GM11168 (cell line): Measurements from ENCODE around the gene COPZ1.
"Not testable (repeated sequence)": the region's sequence is repeated elsewhere in the genome, so short reads cannot be mapped to it uniquely, and the experiment has no call there.

Experiments used
- in situ Hi-C: fragments of 300-500 bp; cut with MboI; formaldehyde crosslinking; loops from one replicate; pipeline ENCODE4 v1.12.0; 2022; ENCODE audit warnings: low sequenced_read_pairs; ENCODE audit not compliant: unreplicated experiment

Gene COPZ1

DNA sequence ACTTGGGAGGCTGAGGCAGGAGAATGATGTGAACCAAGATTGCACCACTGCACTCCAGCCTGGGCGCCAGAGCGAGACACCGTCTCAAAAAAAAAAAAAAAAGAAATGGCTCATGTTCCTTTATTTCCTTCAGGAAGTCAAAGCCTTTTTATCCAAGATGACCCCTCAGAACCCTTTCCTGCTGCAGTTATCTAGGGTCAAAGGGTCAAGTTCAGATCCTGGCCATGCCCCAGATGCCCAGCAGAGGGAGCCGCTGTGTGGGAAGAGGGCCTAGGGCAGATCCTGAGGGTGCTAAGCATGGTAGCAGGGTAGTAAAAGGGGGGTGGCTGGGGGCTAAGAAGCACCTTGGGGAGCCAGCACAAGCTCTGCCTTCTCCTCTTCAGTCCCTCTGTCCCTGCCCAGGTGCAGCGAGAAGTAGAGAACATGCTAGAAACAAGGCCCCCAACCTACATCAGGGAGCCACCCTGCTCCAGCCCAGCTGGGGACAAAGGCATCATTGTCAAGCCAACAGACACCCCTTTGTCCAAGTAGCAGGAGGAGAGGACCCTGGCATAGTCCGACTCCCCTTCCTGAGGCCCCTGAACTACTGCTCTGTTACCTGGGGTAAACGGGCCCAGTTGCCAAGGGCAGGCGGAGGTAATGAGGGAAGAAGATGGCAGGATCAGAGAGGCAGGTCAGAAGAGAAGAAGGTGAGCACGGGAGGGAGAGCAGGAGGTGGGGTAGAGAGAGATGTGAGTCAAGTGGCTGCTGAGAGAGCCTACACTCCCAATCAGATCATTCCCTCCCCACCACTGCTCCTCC is 30.6 kb upstream of the COPZ1 start:
- in situ Hi-C loops: loop anchor here (5.0 kb wide), 1 partner anchor 68 kb away; the partner anchor contains the start of gene GPR84

DNA sequence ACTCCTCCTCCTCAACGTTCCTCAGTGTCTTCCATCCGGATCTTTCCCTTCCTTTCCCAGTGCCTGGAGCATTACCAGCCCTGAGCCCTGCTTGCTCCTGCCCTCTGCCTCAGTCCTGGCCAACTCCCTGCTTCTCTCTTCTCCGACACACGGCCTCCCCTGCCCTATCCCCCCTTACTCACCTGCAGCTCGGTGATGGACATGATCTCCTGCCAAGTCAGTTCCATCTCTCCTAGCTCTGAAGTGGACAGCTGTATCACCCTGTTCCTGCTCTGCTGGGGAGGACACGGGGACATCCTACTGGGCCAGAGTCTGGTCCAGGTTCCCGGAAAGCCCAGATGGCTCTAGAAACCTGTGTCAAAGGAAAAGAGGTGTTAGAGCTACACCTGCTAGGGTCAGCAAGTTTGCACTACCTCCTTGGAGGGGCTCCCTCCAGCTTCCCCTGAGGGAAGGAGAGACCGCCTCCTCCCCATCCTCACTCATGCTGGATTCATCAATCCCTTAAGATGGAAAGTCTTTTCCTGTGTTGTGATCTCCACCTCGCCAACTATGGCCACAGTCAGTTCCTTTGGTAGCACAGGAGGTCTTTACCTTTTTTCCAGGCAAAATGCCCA is 29.9 kb upstream of the COPZ1 start:
- in situ Hi-C loops: loop anchor here (5.0 kb wide), 1 partner anchor 67 kb away; the partner anchor contains the start of gene GPR84

DNA sequence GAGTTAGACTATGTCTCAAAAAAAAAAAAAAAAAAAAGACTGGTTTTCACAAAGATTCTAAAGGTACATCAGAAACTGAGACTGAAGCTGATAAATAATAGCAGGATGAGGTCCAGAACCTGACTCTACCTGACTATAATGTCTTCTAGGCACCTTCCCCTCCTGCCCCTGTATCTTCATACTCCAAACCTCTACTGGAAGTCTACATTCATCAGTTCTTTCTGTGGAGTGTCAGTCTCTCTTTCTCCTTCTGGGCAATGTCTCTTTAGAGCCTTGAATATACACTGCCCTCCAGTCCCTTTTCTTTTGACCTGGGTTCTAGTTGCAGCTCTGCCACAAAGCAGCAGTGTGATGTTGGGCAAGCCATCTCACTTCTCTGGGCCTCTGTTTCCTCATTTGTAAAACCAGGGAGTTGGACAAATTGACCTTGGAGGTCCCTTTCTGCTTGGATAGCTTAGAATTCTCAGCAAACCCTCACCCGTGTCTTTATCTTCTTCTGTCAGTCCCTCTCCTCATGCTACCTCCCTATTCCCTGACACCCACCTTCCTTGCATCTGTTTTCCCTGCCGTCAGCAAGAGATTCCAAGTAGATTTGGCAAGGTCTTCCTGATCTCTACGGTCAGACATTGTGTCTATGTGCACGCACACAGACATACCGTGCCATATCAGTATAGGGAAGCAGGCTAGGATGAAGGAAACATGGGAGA is 28.4 kb upstream of the COPZ1 start:
- in situ Hi-C loops: no loop called here

DNA sequence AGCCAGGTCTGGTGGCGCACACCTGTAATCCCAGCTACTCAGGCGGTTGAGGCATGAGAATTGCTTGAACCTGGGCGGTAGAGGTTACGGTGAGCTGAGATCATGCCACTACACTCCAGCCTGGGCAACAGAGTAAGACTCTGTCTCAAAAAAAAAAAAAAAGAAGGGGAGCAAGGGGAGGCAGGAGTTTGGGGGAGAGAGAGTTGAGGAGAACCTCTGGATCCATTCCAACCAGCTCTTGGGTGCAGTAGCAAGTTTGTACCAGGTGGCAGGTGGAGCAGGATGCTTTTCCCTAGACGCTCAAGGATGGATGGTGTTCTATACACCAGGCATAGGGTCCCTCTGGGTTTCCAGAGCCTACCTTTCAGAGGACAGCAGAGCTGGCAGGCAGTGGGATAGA is 26.0 kb upstream of the COPZ1 start:
- in situ Hi-C loops: no loop called here

DNA sequence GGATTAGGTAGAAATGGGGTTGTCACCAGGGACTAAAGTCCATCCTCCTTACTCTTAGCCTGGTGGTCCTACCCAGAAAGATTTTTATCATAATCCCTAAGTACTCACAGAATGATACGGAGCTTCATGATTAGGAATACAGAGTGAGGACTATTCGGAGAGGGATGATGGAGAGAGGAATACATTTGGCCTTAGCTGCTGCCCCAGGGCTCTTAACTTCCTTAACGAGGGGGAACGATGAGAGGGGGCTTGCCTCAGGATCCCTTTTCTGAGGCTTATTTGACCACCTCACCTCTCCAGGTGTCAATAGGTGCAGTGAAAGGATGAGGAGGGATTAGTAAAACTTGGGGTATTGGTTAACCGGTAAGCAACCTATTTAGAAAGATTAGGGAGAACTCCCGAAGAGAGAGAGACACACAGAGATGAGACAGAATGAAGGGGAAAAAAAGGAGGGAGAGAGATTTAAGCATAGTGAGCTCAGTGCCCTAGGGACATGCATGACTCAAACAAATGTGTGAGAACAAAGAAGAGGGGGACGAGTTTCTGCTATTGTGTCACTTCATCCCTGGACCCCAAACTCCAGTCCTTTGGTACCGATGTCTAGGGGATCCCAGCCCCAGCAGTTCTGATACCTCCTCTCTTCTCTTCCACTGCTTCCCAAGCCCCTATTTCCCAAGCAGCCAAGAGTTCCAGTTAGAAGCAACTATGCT is 25.3 kb upstream of the COPZ1 start:
- in situ Hi-C loops: no loop called here

DNA sequence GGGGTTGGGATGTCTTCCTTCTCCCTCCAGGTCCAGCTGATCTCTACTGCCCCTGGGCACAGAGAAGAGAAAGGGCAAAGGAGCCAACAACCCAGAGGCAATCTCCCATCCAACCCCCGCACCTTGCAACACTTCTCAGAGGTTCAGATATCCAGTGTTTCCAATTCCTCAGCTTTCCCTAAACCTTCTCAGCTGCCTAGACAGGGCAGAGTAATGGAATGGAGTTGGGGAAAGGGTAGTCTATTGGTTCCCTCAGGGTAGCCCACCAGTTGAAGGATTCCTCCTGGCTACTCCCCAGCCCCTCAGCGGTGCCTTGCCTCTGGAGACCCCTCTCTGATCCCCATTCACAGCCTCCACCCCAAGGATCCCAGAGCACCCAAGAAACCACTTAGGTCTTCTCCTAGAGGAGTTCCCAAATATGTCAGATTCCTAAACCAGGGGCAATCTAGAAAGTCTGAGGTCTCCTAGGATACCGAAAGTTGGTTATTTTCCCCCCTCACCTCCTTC is 24.7 kb upstream of the COPZ1 start:
- in situ Hi-C loops: no loop called here

DNA sequence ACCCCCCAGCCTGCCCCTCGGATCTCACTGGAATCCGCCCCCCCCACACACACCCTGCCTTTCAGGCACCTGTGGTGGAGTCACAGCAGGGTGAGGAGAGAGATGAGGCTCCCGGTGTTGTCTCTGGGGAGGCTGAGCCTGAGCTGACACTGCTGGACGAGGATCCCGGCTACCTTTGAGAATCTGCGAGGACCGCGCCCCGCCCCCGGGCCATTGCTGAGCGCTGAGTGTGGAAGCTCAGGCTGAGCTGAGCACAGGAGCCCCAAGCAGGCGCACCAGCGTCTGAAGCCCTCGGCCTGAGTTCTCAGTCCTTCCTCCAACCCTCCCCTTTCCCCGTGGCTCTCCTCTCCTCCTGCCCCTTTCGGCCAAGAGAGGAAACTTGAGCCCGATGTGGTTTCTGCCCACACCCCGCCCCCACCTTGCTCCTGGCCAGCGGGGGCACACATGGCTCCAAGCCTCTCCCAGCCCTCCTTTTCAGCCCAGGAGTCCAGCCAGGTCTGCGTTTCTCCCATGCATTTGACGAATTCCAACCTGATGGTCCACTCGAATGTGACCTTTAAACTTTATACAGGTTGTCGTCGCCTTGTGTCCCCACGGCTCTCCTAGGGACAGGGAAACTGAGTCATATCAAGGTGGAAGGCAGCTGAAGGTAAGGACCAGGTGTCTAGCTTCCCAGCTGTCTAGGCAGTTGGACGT is 24.1 kb upstream of the COPZ1 start, which contains the start of gene NFE2:
Gene NFE2 (minus strand): TSS at position 284 of the 696 bp plus-strand sequence. CDS start 5,767 bp downstream, outside the sequence.
- in situ Hi-C loops: no loop called here

DNA sequence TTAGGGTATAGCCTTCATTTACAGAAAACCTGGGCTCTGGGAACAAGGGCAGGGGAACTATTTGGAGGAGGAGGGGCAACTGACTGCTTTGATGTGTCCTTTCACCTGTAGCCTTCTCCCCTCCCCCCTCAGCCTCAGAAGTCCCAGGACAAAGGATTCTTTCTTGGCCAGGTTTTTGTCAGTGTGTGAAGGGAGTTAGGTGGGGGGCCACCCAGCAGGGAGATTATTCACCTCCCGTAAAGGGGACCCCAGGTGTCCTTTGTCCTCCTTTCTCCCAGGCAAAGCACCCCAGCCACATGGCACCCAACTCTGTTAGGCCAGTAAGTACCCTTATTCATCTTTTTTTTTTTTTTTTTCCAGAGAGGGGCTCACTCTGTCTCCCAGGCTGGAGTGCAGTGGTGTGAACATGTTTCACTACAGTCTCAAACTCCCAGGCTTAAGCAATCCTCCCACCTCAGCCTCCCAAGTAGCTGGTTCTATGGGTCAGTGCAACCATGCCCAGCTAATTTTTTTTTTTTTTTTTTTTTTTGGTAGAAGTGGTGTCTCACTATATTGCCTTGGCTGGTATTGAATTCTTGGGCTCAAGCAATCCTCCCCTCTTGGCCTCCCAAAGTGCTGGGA is 23.4 kb upstream of the COPZ1 start:
- in situ Hi-C loops: no loop called here

DNA sequence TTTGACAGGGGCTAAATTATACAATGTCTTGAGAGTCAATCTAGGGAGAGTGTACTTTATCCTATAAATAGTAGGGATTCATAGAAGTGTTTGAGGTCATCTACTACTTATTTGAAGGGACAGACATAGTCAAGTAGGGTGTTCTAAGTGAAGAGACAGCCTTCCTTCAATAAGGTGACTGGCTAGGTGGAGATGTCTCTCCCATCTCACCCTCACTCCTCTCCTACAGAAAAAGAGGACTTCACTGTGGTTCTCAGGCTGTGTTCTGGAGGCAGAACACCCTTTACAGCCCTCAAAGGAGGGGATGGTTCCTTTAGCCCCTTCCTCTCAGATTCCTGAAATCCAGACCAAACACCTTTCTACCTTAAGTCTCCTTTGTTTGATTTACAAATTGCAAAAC is 21.3 kb upstream of the COPZ1 start:
- in situ Hi-C loops: no loop called here

DNA sequence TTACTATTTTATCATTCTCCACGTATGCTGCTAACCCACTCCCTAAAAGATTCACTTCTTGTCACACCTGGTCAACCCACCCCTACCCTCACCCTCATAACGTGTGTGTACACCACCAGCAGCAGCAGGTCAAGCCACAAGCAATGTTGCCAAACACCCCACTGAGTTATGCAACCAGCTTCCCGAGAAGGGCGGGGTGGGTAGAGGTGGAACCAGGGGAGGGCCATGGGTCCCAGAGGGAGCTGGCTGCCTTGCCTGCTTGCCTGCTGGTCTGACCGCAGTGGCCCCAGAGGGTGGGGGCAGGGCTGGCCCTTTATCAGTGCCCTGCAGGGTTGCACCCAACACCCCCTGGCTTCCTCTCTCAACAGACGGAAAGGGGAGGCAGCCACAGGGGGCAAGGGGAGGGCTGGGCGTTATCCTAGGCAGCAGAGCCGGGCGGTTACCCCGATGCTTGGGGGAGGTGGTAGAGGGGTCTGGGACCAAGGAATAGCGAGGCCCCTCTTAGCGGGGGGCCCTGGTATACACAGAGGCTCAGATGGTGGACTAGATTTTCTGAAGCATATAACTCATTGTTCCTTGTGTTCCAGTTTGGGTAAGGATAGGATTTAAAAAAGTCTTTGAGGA is 20.6 kb upstream of the COPZ1 start:
- in situ Hi-C loops: no loop called here

DNA sequence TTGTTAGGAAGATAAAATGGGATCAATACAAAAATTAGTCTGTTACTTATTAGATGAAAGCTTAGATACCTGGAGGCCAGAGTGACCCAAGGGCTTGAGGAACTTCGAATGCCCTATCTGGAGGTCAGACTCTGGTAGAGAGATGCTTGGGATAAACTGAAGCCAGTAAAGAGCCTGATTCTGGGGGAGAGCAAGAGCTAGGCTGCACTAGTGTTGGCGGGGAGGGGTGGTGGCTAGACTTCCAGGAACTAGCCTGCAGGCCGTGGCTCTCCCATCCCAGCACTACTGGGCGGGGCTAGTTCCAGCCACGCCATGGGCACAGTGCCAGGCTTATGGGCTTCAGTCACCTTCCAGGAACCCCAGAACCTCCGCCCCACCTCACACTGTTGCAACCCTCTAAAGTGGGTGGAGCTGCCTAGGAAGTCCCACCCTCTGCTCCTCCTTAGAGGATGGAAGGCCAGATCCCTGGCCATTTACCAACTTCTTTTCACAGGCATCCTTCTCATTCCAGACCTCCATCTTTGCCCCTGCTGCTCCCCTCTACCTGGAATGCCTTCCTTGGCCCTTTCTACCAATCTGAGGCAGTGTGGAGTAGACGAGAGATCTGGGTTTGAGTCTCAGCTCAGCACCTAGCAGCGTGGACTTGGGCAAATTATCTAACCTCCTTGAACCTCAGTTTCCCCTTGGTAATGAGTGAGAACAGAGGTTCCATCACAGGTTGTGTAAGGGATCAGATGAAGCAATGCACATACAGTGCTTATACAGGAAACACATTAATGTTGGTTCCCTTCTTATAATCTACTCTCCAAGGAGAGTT is 17.8 kb upstream of the COPZ1 start:
- in situ Hi-C loops: no loop called here

DNA sequence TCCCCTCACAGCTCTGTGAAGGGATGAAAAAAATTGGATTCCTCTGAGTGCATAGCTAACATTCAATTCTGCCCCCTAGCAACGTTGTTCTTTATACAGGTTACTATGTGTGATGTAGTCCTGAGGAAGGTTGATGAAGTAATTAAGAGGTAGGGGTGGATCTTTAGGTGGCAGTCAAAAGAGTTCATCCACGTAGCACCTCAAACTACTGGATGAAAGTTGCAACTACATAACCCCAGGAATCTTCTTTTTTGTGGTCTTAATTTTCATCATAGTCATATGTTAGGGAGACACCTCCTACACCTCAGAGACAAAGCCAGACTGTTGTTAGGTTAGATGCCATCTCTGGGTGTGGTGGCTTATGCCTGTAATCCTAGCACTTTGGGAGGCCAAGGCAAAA is 13.9 kb upstream of the COPZ1 start:
- in situ Hi-C loops: no loop called here

DNA sequence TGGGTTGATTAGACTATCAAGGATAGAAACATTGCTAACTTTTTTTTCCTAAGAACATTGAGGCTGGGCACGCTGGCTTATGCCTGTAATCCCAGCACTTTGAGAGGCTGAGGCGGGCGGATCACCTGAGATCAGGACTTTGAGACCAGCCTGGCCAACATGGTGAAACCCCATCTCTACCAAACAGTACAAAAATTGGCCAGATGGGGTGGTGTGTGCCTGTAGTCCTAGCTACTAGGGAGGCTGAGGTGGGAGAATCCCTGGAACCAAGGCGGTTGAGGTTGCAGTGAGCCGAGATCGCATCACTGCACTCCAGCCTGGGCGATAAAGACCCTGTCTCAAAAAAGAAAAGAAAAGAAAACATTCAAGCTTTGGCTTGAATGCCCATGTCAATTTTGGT is 12.6 kb upstream of the COPZ1 start:
- in situ Hi-C loops: not testable (repeated sequence)

DNA sequence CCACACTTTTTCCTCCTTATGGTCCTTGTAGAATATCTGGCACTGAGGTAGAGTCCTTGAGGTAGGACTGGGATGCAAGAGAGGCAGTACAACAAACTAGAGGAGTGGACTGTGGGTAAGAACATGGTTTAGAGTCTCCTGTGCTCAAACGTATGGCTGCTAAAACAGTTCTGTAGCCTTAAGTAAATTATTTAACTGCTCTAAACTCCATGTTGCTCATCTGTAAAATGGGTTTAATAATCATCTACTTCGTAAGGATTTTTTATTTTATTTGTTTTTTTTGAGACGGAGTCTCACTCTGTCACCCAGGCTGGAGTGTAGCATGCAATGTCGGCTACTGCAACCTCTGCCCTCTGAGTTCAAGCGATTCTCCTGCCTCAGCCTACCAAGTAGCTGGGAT is 3.6 kb upstream of the COPZ1 start:
- in situ Hi-C loops: no loop called here

DNA sequence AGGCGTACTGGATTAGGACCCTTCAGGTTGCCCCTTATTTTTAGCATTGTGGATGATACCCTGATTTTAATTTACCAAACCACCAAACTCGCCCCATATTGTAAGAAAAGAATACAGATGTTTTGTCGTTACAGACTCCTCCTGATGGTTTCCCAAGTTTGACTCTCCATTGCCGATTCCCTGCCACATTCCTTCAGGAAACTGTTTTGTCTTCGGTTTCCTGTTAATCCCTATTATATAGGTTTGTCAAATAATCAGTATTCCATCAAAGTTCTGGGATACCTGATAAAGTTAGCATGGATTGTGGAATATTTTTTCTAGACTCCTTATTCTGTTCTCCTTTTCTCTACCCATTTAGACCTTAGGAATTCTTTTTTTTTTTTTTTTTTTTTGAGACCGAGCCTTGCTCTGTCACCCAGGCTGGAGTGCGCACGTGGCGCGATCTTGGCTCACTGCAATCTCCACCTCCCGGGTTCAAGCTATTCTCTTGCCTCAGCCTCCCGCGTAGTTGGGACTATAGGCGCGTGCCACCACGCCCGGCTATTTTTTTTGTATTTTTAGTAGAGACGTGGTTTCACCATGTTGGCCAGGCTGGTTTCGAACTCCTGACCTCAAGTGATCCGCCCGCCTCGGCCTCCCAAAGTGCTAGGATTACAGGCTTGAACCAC is 645 bp downstream of the COPZ1 start:
- in situ Hi-C loops: not testable (repeated sequence)

DNA sequence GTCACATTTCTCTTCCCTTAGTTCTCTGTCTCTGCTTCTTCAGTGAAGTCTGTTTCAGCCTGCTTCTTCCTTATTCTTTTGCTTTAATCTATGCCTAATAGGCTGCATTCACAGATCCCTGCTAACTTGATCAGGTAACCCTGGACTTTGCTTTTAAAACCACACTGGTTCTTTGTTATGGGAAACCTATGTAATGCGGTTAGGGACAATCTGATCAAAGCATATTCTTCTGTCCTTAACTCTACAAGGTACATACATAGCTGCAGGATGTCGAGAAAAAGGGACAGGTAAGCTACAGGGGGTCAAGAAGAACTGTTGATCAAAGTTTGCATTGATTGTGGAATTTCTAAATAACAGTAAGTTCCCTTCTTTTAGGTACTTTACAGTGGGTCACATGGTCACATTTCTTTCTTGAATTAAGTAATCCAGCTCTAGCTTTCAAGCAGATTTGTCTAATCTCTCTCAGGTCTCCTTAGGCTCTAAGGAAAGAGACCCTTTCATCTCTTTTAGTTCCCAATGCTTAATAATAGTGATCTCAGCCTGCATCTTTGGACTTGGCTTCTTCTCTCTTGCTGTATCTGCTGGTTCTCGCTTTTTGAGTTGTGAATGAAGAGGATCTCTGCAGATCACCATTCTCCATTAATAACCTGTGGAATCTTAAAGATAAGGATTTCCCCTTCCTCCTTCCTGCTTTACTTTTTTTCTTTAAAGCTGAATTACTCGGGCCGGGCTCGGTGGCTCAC is 3.8 kb downstream of the COPZ1 start:
- in situ Hi-C loops: no loop called here

DNA sequence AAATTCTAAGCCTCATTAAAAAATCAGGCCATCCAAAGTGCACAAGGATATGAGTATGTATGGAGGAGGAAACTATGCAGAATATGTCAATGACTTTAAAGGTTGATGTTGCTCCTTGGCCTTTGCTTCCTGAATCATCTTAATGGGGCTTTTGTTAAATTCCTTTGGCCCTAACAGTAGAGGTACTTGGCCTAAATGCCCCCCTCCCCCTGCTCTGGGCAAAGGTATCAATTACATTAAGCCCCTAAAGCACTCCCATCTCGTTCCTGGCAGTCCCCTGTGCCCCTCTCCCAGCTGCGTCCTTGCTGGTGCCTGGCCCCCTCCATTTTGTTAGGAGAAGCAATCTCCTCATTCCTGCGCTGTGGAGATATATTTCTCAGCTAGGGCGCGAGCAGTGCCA is 4.8 kb downstream of the COPZ1 start:
- in situ Hi-C loops: no loop called here
